Trophoblast cell (in vitro differentiated cells and primary cell): ENCODE measurements around the gene TRIM9.

Experiments
- DNase-seq, 2 donors: peaks; one replicate each; pipeline ENCODE4 v3.0.0-alpha.2; 2016
- H2AFZ ChIP-seq: 2 replicates; pipeline ENCODE4 v1.6.1; 2013; ENCODE audit warnings: low read length, moderate library complexity, mild to moderate bottlenecking; ENCODE audit not compliant: insufficient read depth, poor library complexity
- H2AK5ac ChIP-seq: 2 replicates; pipeline ENCODE4 v1.6.1; 2013; ENCODE audit warnings: mild to moderate bottlenecking, low read length
- H2BK120ac ChIP-seq: 2 replicates; pipeline ENCODE4 v1.6.1; 2013; ENCODE audit warnings: low read length, mild to moderate bottlenecking, moderate library complexity; ENCODE audit not compliant: insufficient read depth, poor library complexity
- H2BK12ac ChIP-seq: 2 replicates; pipeline ENCODE4 v1.6.1; 2013; ENCODE audit warnings: mild to moderate bottlenecking, low read length, moderate library complexity
- H2BK5ac ChIP-seq: 2 replicates; pipeline ENCODE4 v1.6.1; 2013; ENCODE audit warnings: low read length, low read depth, moderate library complexity, mild to moderate bottlenecking; ENCODE audit not compliant: poor library complexity
- H3K14ac ChIP-seq: 2 replicates; pipeline ENCODE4 v1.6.1; 2013; ENCODE audit warnings: mild to moderate bottlenecking, low read length
- H3K18ac ChIP-seq: 2 replicates; pipeline ENCODE4 v1.6.1; 2013; ENCODE audit warnings: mild to moderate bottlenecking, low read length
- H3K23ac ChIP-seq: 2 replicates; pipeline ENCODE4 v1.6.1; 2013; ENCODE audit warnings: low read length
- H3K27ac ChIP-seq: 2 replicates; pipeline ENCODE4 v1.5.1; 2013; ENCODE audit warnings: low read depth, mild to moderate bottlenecking, inconsistent platforms, low read length, moderate library complexity
- H3K27me3 ChIP-seq: 2 replicates; pipeline ENCODE4 v1.6.1; 2013; ENCODE audit warnings: inconsistent platforms, mild to moderate bottlenecking, low read length, moderate library complexity; ENCODE audit not compliant: insufficient read depth
- H3K36me3 ChIP-seq, 2 experiments: 1 replicate in 1 of 2; 2 replicates in 1 of 2; pipeline ENCODE4 v1.6.1; 2013; ENCODE audit warnings: low read length in 2 of 2, mild to moderate bottlenecking in 2 of 2, moderate library complexity in 1 of 2; ENCODE audit not compliant: insufficient read depth in 2 of 2, control insufficient read depth in 1 of 2
- H3K4ac ChIP-seq: 2 replicates; pipeline ENCODE4 v1.6.1; 2013; ENCODE audit warnings: low read depth, mild to moderate bottlenecking, low read length, moderate library complexity
- H3K4me1 ChIP-seq, 2 experiments: 1 replicate in 1 of 2; 2 replicates in 1 of 2; pipeline ENCODE4 v1.6.1; 2013; ENCODE audit warnings: low read length in 2 of 2, mild to moderate bottlenecking in 2 of 2, moderate library complexity in 1 of 2; ENCODE audit not compliant: insufficient read depth in 2 of 2, control insufficient read depth in 1 of 2
- H3K4me2 ChIP-seq: 2 replicates; pipeline ENCODE4 v1.6.1; 2013; ENCODE audit warnings: inconsistent platforms, mild to moderate bottlenecking, low read length, moderate library complexity
- H3K4me3 ChIP-seq: 2 replicates; pipeline ENCODE4 v1.5.1; 2013; ENCODE audit warnings: mild to moderate bottlenecking, low read depth, low read length, inconsistent platforms
- H3K79me1 ChIP-seq: one replicate; pipeline ENCODE4 v1.6.1; 2013; ENCODE audit warnings: low read length
- H3K79me2 ChIP-seq: 2 replicates; pipeline ENCODE4 v1.6.1; 2013; ENCODE audit warnings: low read length, mild to moderate bottlenecking; ENCODE audit not compliant: control insufficient read depth, insufficient read depth, poor library complexity
- H3K9ac ChIP-seq: 2 replicates; pipeline ENCODE4 v1.6.1; 2013; ENCODE audit warnings: mild to moderate bottlenecking, low read length
- H3K9me3 ChIP-seq: 2 replicates; pipeline ENCODE4 v1.6.1; 2013; ENCODE audit warnings: low read depth, mild to moderate bottlenecking, control low read depth, inconsistent platforms, low read length; ENCODE audit not compliant: insufficient read depth
- H4K12ac ChIP-seq: 2 replicates; pipeline ENCODE4 v1.6.1; 2013; ENCODE audit warnings: low read depth, mild to moderate bottlenecking, low read length, moderate library complexity
- H4K8ac ChIP-seq: 2 replicates; pipeline ENCODE4 v1.6.1; 2013; ENCODE audit warnings: low read depth, mild to moderate bottlenecking, low read length, moderate library complexity
- H4K91ac ChIP-seq: one replicate; pipeline ENCODE4 v1.6.1; 2013; ENCODE audit warnings: low read depth, mild to moderate bottlenecking, low read length, moderate library complexity
- WGBS: extraction: QIAGEN DNeasy Blood & Tissue Kit; methylation state at CpG from one replicate; pipeline ENCODE4 v1.1.7; 2013; ENCODE audit warnings: missing lambda C conversion rate; ENCODE audit not compliant: insufficient read length, insufficient coverage; ENCODE audit errors: extremely low coverage; 5-methylcytosine and 5-hydroxymethylcytosine counted together

TRIM9 gene

GRCh38 chr14:51014086-51014485 is 80.8 kb downstream of the TRIM9 start:
- Histone ChIP-seq H4K12ac (no peak overlapping the region), H3K18ac (no peak overlapping the region), H3K36me3 (no peaks in the 10 kb centered on the region), H2BK12ac (no peak overlapping the region), H2BK5ac (no peak overlapping the region), H3K9ac (no peak overlapping the region), H3K4me1 (no peaks in the 10 kb centered on the region), H3K4me2 (no peak overlapping the region), H3K23ac (no peak overlapping the region), H4K8ac (no peak overlapping the region), H3K9me3 (no peaks in the 10 kb centered on the region), H2AFZ (no peak overlapping the region), H2BK120ac (no peak overlapping the region), H3K79me2 (no peaks in the 10 kb centered on the region), H3K79me1 (no peaks in the 10 kb centered on the region), H3K27ac (no peak overlapping the region), H3K27me3 (no peaks in the 10 kb centered on the region), H3K4ac (no peak overlapping the region), H3K4me3 (no peak overlapping the region), H3K14ac (no peak overlapping the region), H2AK5ac (no peak overlapping the region), H4K91ac (no peak overlapping the region)
- no peak for DNase-seq
- WGBS = no CpG with 5 or more reads among the region's 2 CpGs

GRCh38 chr14:51012055-51012454 is 82.8 kb downstream of the TRIM9 start:
- no peaks in the 10 kb centered on the region for H3K79me2 ChIP-seq
- no peak overlapping the region for H4K8ac ChIP-seq
- H3K23ac ChIP-seq = no peak overlapping the region
- H4K12ac ChIP-seq = no peak overlapping the region
- no peaks in the 10 kb centered on the region for H3K36me3 ChIP-seq
- H2BK120ac ChIP-seq = no peak overlapping the region
- H3K18ac ChIP-seq = no peak overlapping the region
- no peak overlapping the region for H2AFZ ChIP-seq
- no peaks in the 10 kb centered on the region for H3K27me3 ChIP-seq
- H4K91ac ChIP-seq = no peak overlapping the region
- H3K9ac ChIP-seq = no peak overlapping the region
- no peak overlapping the region for H2AK5ac ChIP-seq
- no peak overlapping the region for H3K4me2 ChIP-seq
- H3K4me3 ChIP-seq = no peak overlapping the region
- no peaks in the 10 kb centered on the region for H3K9me3 ChIP-seq
- no peak overlapping the region for H3K14ac ChIP-seq
- H3K79me1 ChIP-seq = no peaks in the 10 kb centered on the region
- no peaks in the 10 kb centered on the region for H3K4me1 ChIP-seq
- WGBS = no CpG with 5 or more reads among the region's 3 CpGs
- no peak for DNase-seq
- no peak overlapping the region for H3K4ac ChIP-seq
- no peak overlapping the region for H3K27ac ChIP-seq
- H2BK12ac ChIP-seq = no peak overlapping the region
- no peak overlapping the region for H2BK5ac ChIP-seq

- Histone ChIP-seq H3K4me1 (peaks cover 0 to 5% of the 10 kb centered on the region in 2 experiments), H3K18ac (no peak overlapping the region), H3K27me3 (no peaks in the 10 kb centered on the region), H3K4me2 (no peak overlapping the region), H4K8ac (no peak overlapping the region), H2AFZ (no peak overlapping the region), H3K36me3 (no peaks in the 10 kb centered on the region), H3K9me3 (no peaks in the 10 kb centered on the region), H2AK5ac (no peak overlapping the region), H3K4ac (no peak overlapping the region), H3K23ac (no peak overlapping the region), H3K14ac (no peak overlapping the region), H2BK5ac (no peak overlapping the region), H3K9ac (no peak overlapping the region), H2BK12ac (no peak overlapping the region), H2BK120ac (no peak overlapping the region), H3K79me1 (no peaks in the 10 kb centered on the region), H3K4me3 (no peak overlapping the region), H3K79me2 (no peaks in the 10 kb centered on the region), H4K91ac (no peak overlapping the region), H3K27ac (no peak overlapping the region), H4K12ac (no peak overlapping the region)
- DNase-seq = no peak
These were observed 86.5 kb downstream of the TRIM9 start for GRCh38 chr14:51008446-51008845.

- Histone ChIP-seq H2AK5ac (no peak overlapping the region), H3K9ac (no peak overlapping the region), H3K23ac (no peak overlapping the region), H3K79me1 (no peaks in the 10 kb centered on the region), H2BK12ac (no peak overlapping the region), H2BK5ac (no peak overlapping the region), H2BK120ac (no peak overlapping the region), H3K4me1 (peaks cover 0 to 5% of the 10 kb centered on the region in 2 experiments), H4K91ac (no peak overlapping the region), H3K4me3 (no peak overlapping the region), H3K14ac (no peak overlapping the region), H3K4me2 (no peak overlapping the region), H4K12ac (no peak overlapping the region), H3K27me3 (no peaks in the 10 kb centered on the region), H3K79me2 (no peaks in the 10 kb centered on the region), H4K8ac (no peak overlapping the region), H3K27ac (no peak overlapping the region), H3K18ac (no peak overlapping the region), H3K4ac (no peak overlapping the region), H3K36me3 (no peaks in the 10 kb centered on the region), H2AFZ (no peak overlapping the region), H3K9me3 (no peaks in the 10 kb centered on the region)
- DNase-seq = peak; percentile 52 to 77
- no CpG with 5 or more reads among the region's 4 CpGs for WGBS
These were observed 88.1 kb downstream of the TRIM9 start for GRCh38 chr14:51006781-51007211.
